Upper lobe of right lung (tissue), 1 donor: Measurements from ENCODE around the gene CST5. TPM values are rescaled to one million over a fixed set of nuclear protein-coding genes. Genes with fewer than 3 reads are reported as not detected.

ENCODE experiments used
- ATAC-seq: fragments of 200-7000 bp; cut with Tn5 transposase; one replicate; pipeline ENCODE4 v1.9.1; 2020; ENCODE audit warnings: mild to moderate bottlenecking, moderate library complexity
- DNase-seq: peaks from one replicate; pipeline ENCODE4 v3.0.0-alpha.2; 2020
- H3K27ac ChIP-seq: fragments of 200-600 bp; one replicate; pipeline ENCODE4 v1.8.0; 2022
- H3K27me3 ChIP-seq: fragments of 200-600 bp; one replicate; pipeline ENCODE4 v1.8.0; 2022; ENCODE audit warnings: mild to moderate bottlenecking
- H3K36me3 ChIP-seq: fragments of 200-600 bp; one replicate; pipeline ENCODE4 v1.8.0; 2022
- H3K4me1 ChIP-seq: fragments of 200-600 bp; one replicate; pipeline ENCODE4 v1.8.0; 2022
- H3K4me3 ChIP-seq: fragments of 200-600 bp; one replicate; pipeline ENCODE4 v1.8.0; 2022; ENCODE audit warnings: mild to moderate bottlenecking
- H3K9me3 ChIP-seq: fragments of 200-600 bp; one replicate; pipeline ENCODE4 v1.8.0; 2022
- CTCF ChIP-seq: fragments of 200-600 bp; IDR thresholded peaks from one replicate; pipeline ENCODE4 v1.8.0; 2022; ENCODE audit warnings: antibody characterized with exemption
- intact Hi-C: fragments of 100-400 bp; cut with DNase I; formaldehyde crosslinking; loops from one replicate; pipeline ENCODE4 v1.11.0; 2022
- total RNA-seq: library from RNA; stranded (reverse); fragmentation: NEBNext Ultra II Directional; extraction: Animal tissue kit (Norgen Biotek cat#: 25700); gene quantifications from one replicate; pipeline ENCODE4 v1.2.1, GENCODE V29; 2021
- donor health status: DM: no; HTN: yes; CAD: no; lungs with severe emphysema.

Gene CST5
- total RNA-seq, 1 donor from 2014 or later: 0.55 TPM

- no peaks in the 10 kb centered on the region for H3K9me3 ChIP-seq
- DNase-seq (no peak), ATAC-seq (no peak)
- intact Hi-C loops: no loop called here
- H3K27me3 ChIP-seq: peaks cover under 1% of the 10 kb centered on the region
- TF ChIP-seq CTCF: no peak
- no peaks in the 10 kb centered on the region for H3K36me3 ChIP-seq
- no peak overlapping the region for H3K27ac ChIP-seq
- H3K4me3 ChIP-seq: no peak overlapping the region
- H3K4me1 ChIP-seq: no peaks in the 10 kb centered on the region
Observed at GRCh38 chr20:23877524-23877923, 2.0 kb downstream of the CST5 start.

- no peak for ATAC-seq
- intact Hi-C loops: no loop called here
- no peak for TF ChIP-seq CTCF
Observed at GRCh38 chr20:23875606-23876237, 3.8 kb downstream of the CST5 start.

GRCh38 chr20:23874747-23875146, 4.8 kb downstream of the CST5 start:
- intact Hi-C loops: no loop called here
- no peak for DNase-seq
- Histone ChIP-seq H3K9me3 (no peaks in the 10 kb centered on the region), H3K4me1 (no peaks in the 10 kb centered on the region), H3K36me3 (no peaks in the 10 kb centered on the region), H3K27me3 (peaks cover 7% of the 10 kb centered on the region), H3K4me3 (no peak overlapping the region), H3K27ac (no peak overlapping the region)
- no peak for TF ChIP-seq CTCF
- ATAC-seq: no peak

More at GRCh38 chr20:23875606-23876237, 3.8 kb downstream of the CST5 start:
- H3K9me3 ChIP-seq: no peaks in the 10 kb centered on the region
- no peaks in the 10 kb centered on the region for H3K36me3 ChIP-seq
- DNase-seq: no peak
- peaks cover 7% of the 10 kb centered on the region for H3K27me3 ChIP-seq
- H3K4me1 ChIP-seq: no peaks in the 10 kb centered on the region
- no peak overlapping the region for H3K27ac ChIP-seq
- H3K4me3 ChIP-seq: no peak overlapping the region

GRCh38 chr20:23873370-23874015, 6.1 kb downstream of the CST5 start:
- DNase-seq (no peak), ATAC-seq (no peak)
- Histone ChIP-seq H3K36me3 (no peaks in the 10 kb centered on the region), H3K9me3 (no peaks in the 10 kb centered on the region), H3K27me3 (peaks cover 7% of the 10 kb centered on the region), H3K4me1 (no peaks in the 10 kb centered on the region), H3K27ac (no peak overlapping the region), H3K4me3 (no peak overlapping the region)
- no peak for TF ChIP-seq CTCF
- intact Hi-C loops: no loop called here

GRCh38 chr20:23872065-23872464, 7.5 kb downstream of the CST5 start:
- H3K27me3 ChIP-seq: peaks cover 7% of the 10 kb centered on the region
- H3K4me3 ChIP-seq: no peak overlapping the region
- no peaks in the 10 kb centered on the region for H3K4me1 ChIP-seq
- no peaks in the 10 kb centered on the region for H3K36me3 ChIP-seq
- DNase-seq (no peak), ATAC-seq (no peak)
- TF ChIP-seq CTCF: no peak
- no peaks in the 10 kb centered on the region for H3K9me3 ChIP-seq
- no peak overlapping the region for H3K27ac ChIP-seq
- intact Hi-C loops: no loop called here
